Activated CD8-positive, alpha-beta memory T cell treated with anti-CD3 and anti-CD28 coated beads, Interleukin-2, amount 50 U/mL, for 1 hour (primary cell): ENCODE data around the gene TXK.

Source experiments
- DNase-seq: peaks from one replicate; pipeline ENCODE4 v3.0.0-alpha.2; 2020; ENCODE audit errors: extremely low read depth

TXK gene

DNA sequence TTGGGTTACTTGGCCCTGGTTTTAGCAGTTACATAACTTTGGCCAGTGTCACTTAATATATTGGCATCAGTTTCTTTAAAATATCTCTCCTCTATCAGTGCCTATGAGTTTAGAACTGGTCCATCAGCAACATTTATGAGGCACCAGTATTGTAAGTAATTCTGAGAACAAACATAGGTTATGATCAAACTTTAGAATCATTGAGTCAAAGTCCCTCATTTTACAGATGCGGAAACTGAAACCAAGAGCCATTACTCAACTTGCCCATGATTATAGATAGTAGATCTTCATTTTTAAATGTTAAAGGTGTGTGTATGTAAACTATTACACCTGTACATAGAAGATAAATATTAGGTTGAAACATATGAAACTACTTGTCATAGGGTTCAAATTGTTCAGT, 113.0 kb downstream of the TXK start:
- no peak for DNase-seq

DNA sequence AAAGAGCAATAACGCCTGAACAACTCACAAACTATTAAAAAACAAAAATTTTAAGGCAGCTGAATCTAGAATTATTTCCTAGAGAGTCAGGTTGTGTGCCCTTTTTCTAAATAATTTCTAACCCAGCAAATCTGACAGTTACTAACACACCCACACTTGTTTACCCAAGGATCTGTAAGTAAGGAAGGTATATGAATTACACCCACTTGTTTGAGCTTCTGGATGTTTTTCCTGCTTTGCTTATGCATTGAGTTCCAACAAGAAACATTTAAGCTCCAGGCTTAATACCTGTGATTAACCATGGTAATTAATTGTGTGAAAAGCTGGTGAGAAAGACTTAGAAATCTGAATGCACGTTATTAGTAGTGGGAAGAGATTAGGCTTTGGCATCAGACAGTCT, 115.9 kb downstream of the TXK start:
- DNase-seq, result no peak

- DNase-seq, result no peak
These were observed 116.9 kb downstream of the TXK start for GRCh38 chr4:48017108-48017571.
